Mucosa of gallbladder (tissue), 1 donor: ENCODE measurements around the gene KIAA0753. TPM values are rescaled to one million over a fixed set of nuclear protein-coding genes. Genes with fewer than 3 reads are reported as not detected.

ENCODE experiments used
- total RNA-seq: library from RNA; stranded (reverse); gene quantifications from one replicate; pipeline ENCODE4 v1.2.1, GENCODE V29; 2021
- donor health status: DM: no; HTN: no; CAD: no.

Gene KIAA0753
- total RNA-seq, 1 donor from 2014 or later: 21.4 TPM

Other genes with a start within 250 kb of the KIAA0753 start
- gene AIPL1, start 205.6 kb downstream of the KIAA0753 start, total RNA-seq: not detected
- gene PIMREG, start 196.3 kb downstream of the KIAA0753 start, total RNA-seq: 1.4 TPM
- gene PITPNM3, start 84.2 kb downstream of the KIAA0753 start, total RNA-seq: 15.2 TPM
- 101 TPM for gene TXNDC17, start 349 bp upstream of the KIAA0753 start, total RNA-seq
- 16.9 TPM for gene MED31, start 10.9 kb upstream of the KIAA0753 start, total RNA-seq
- gene C17orf100, start 11.1 kb upstream of the KIAA0753 start, total RNA-seq: 3.3 TPM
- 0.52 TPM for gene SLC13A5, start 72.7 kb upstream of the KIAA0753 start, total RNA-seq
- 54.4 TPM for gene XAF1, start 115.3 kb upstream of the KIAA0753 start, total RNA-seq
- gene FBXO39, start 135.5 kb upstream of the KIAA0753 start, total RNA-seq: 0.23 TPM
- gene TEKT1, start 191.0 kb upstream of the KIAA0753 start, total RNA-seq: not detected